ENCODE measurements around the gene KRT79. TPM values are rescaled to one million over a fixed set of nuclear protein-coding genes. Genes with fewer than 3 reads are reported as not detected.

The KRT79 gene
- total and polyA plus RNA-seq, 8 donors = 0.09 TPM; not detected in 7

DNA sequence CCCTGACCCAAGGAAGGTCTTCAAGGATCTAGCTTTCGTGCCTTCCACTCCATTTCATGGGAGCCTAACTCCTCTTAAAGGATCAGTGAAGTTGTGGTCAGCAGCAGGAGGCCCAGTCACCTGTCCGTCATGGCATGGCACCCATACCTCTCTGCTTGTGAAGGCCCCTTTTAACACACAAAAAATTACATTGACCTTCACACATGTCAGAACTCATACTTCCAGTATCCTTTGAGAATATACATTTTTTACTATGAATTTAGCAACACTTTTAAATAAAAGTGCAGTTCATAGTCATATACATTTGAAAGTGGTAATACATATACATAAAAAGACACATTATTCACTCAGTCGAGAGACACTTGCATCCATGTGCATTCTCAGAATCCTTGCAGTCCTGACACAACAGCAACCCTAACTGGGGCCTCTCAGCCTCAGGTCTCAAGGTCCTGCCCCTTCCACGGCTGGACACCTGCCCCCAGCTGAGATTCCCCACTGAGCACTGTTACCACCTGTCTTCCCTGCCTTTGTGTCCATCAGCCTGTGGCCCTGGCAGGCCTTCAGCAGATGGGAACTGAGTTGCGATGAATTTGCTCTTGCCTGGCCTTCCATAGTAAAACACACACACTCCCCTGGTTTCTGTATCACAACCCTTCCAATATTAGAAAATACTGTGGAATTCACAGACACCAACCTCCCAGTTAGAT lies 34.5 kb downstream of the KRT79 start:
- Histone ChIP-seq H3K4me3 (no peak overlapping the region), H3K9me3 (no peaks in the 10 kb centered on the region), H3K27me3 (no peaks in the 10 kb centered on the region), H3K27ac (no peak overlapping the region), H3K4me1 (peaks cover 0 to 4% (median 0%) of the 10 kb centered on the region in 3 donors), H3K36me3 (no peaks in the 10 kb centered on the region)
- no peak for FAIRE-seq
- WGBS, 2 donors = 77 to 82% methylated on average over 5 of the region's 5 CpGs
- TF ChIP-seq, protein P1, sequence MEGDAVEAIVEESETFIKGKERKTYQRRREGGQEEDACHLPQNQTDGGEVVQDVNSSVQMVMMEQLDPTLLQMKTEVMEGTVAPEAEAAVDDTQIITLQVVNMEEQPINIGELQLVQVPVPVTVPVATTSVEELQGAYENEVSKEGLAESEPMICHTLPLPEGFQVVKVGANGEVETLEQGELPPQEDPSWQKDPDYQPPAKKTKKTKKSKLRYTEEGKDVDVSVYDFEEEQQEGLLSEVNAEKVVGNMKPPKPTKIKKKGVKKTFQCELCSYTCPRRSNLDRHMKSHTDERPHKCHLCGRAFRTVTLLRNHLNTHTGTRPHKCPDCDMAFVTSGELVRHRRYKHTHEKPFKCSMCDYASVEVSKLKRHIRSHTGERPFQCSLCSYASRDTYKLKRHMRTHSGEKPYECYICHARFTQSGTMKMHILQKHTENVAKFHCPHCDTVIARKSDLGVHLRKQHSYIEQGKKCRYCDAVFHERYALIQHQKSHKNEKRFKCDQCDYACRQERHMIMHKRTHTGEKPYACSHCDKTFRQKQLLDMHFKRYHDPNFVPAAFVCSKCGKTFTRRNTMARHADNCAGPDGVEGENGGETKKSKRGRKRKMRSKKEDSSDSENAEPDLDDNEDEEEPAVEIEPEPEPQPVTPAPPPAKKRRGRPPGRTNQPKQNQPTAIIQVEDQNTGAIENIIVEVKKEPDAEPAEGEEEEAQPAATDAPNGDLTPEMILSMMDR (IDR thresholded peaks at IDR 0.05) = no peak
- intact Hi-C loops (cut with DNase I) = no loop called here
- no peak for DNase-seq
- no peak for ATAC-seq

GRCh38 chr12:52798671-52799504 lies 35.2 kb downstream of the KRT79 start:
- no peaks in the 10 kb centered on the region for H3K36me3 ChIP-seq
- no peak overlapping the region for H3K27ac ChIP-seq
- FAIRE-seq (no peak), DNase-seq (no peak), ATAC-seq (no peak)
- intact Hi-C loops (cut with DNase I) = no loop called here
- TF ChIP-seq, protein P1 (IDR thresholded peaks at IDR 0.05) = no peak
- H3K27me3 ChIP-seq = no peaks in the 10 kb centered on the region
- H3K4me1 ChIP-seq = peaks cover 0 to 4% (median 0%) of the 10 kb centered on the region in 3 donors
- H3K9me3 ChIP-seq = no peaks in the 10 kb centered on the region
- WGBS, 2 donors = 49 to 65% methylated on average over 7 of the region's 7 CpGs
- no peak overlapping the region for H3K4me3 ChIP-seq

- H3K4me3 ChIP-seq = no peak overlapping the region
- H3K9me3 ChIP-seq = no peaks in the 10 kb centered on the region
- no peak for ATAC-seq
- DNase-seq = no peak
- intact Hi-C loops (cut with DNase I) = no loop called here
- FAIRE-seq = no peak
- no peak overlapping the region for H3K27ac ChIP-seq
- H3K27me3 ChIP-seq = no peaks in the 10 kb centered on the region
- H3K4me1 ChIP-seq = peaks cover 0 to 4% (median 0%) of the 10 kb centered on the region in 3 donors
- WGBS, 2 donors = 85 to 89% methylated on average over 4 of the region's 4 CpGs
- TF ChIP-seq, protein P1 (IDR thresholded peaks at IDR 0.05) = no peak
- H3K36me3 ChIP-seq = no peaks in the 10 kb centered on the region
These were observed 36.0 kb downstream of the KRT79 start for GRCh38 chr12:52798003-52798670.

DNA sequence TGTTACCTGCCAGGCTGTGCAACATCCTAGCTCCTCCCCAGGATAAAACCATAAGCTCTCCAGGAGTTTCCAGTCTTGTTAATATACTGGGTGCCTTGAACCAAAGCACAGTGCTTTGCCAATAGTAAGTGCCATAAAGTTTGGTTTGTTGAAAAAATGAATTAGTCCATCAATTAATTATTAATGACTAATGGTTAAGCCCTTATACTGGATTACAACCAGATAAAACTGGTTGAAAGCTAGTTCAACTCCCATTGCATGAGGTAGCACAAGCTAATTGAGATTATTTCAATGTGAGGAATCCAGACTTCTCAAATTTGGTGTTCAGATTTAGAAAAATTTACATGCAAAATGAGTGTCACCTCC lies 36.6 kb downstream of the KRT79 start:
- TF ChIP-seq, protein P1 (IDR thresholded peaks at IDR 0.05) = no peak
- H3K4me1 ChIP-seq = peaks cover 0 to 4% (median 0%) of the 10 kb centered on the region in 3 donors
- ATAC-seq (no peak), DNase-seq (no peak), FAIRE-seq (no peak)
- H3K4me3 ChIP-seq = no peak overlapping the region
- H3K27me3 ChIP-seq = no peaks in the 10 kb centered on the region
- H3K36me3 ChIP-seq = no peaks in the 10 kb centered on the region
- H3K9me3 ChIP-seq = no peaks in the 10 kb centered on the region
- intact Hi-C loops (cut with DNase I) = no loop called here
- H3K27ac ChIP-seq = no peak overlapping the region

Measured in pancreas (tissue), 10 donors.